Jurkat, Clone E6-1 (cell line): ENCODE measurements around the gene COL13A1.

Source experiments
- DNase-seq: peaks from one replicate; pipeline ENCODE4 v3.0.0-alpha.2; 2011; ENCODE audit warnings: low read depth, low spot score
- H3K4me3 ChIP-seq: 2 replicates; pipeline ENCODE4 v1.5.1; 2011; ENCODE audit warnings: mild to moderate bottlenecking, low read length, control low read depth, moderate library complexity

Gene COL13A1

GRCh38 chr10:69814251-69814650 lies 12.5 kb downstream of the COL13A1 start:
- DNase-seq: no peak
- no peak overlapping the region for H3K4me3 ChIP-seq

DNA sequence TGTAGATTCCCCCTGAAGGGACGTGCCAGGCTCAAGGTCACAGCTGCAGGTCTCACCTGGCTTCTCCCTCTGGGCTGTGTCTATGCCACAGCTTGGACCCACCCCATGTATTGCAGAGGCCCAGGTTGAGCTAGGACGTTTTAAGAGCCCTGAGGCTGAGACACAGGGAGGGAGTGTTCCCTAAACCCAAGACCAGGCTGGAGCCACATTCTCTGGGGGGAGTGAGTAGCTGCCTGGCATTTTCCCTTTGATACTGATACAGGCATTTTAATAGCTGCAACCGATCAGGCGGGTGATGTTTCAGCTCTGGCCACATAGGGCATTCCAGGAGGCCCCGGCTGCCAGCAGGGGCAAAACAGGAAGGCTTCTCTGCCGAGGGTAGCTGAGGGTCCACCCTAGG lies 13.4 kb downstream of the COL13A1 start:
- H3K4me3 ChIP-seq: no peak overlapping the region
- DNase-seq: no peak

GRCh38 chr10:69816521-69816920 lies 14.8 kb downstream of the COL13A1 start:
- DNase-seq: no peak
- no peak overlapping the region for H3K4me3 ChIP-seq

- H3K4me3 ChIP-seq: no peak overlapping the region
- peak; percentile 87 for DNase-seq
These were observed 15.4 kb downstream of the COL13A1 start for GRCh38 chr10:69817078-69817581.

GRCh38 chr10:69818676-69819239 lies 17.1 kb downstream of the COL13A1 start:
- DNase-seq: no peak
- H3K4me3 ChIP-seq: no peak overlapping the region

DNA sequence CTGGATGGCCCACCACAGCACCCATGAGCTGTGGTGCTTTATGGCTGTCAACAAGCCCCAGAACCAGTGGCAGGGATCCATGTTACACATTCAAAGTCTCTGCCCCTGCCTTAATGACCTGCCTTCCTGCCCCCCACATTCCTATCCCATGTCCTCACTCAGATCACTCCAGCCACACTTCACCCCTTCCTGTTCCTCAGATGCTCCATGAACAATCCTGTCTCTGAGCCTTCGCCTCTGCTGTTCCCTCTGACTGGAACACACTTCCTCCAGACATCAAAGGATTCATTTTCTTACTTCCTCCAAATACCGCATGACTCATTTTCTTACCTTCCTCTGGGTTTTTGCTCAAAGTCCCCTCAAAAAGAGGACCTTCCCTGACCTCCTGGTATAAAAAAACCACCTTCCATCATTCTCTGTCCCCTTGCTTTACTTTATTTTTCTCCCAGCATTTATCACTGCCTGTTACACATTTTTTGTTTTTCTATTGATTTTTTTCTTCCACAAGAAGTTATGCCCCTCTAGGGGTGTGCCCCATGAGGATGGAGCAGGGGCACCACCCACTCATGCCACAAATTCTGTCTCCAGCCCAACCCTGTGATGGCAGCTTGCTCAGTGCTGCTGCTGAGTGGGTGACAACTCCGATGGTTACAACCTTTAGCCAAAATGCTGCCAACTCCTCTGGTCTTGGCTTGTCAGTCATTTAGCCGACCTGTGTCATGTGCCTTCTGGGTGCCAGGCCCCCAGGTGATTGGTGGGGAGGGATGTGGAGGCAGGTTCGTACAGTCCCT lies 18.2 kb downstream of the COL13A1 start:
- H3K4me3 ChIP-seq: no peak overlapping the region
- no peak for DNase-seq

- no peak for DNase-seq
- H3K4me3 ChIP-seq: no peak overlapping the region
These were observed 19.1 kb downstream of the COL13A1 start for GRCh38 chr10:69820817-69821216.

DNA sequence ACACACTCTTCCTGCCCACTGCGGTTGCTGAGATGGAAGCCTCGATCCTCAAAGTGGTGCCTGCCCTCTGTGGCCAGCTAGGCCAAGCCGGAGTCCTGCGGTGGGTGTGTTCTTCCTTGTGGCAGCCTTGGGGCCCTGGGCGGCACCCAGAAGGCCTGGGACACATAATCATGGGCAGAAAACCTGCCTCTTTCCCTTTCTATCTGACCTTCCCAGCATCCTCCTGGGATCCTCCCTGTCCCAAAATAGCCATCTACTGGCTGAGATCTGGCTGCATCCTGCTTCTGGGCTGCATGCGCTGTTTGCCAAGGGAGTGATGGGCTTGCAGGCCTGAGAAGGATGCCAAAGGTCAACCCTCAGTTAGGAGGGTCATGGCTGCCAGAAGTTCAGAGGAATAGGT lies 23.9 kb downstream of the COL13A1 start:
- H3K4me3 ChIP-seq: no peak overlapping the region
- DNase-seq: no peak

DNA sequence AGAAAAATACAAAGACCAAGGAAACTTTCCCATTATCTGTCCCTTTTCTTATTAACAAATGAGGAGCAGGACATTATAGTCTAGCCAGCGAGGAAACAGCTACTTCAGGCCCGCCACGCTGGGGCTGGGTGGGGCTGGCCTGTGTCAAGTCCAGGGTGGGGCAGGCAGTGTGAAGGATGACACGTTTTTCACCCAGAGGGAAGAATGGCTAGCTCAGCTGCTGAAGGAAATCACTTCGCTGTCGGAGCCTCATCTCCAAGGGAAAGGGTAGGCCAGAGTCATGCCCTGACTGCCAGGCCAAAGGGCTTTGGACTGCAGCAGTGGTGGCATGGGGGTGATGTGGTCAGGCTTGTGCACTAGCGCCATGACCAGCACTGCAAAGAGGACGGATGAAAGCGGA lies 24.4 kb downstream of the COL13A1 start:
- DNase-seq: no peak
- no peak overlapping the region for H3K4me3 ChIP-seq

DNA sequence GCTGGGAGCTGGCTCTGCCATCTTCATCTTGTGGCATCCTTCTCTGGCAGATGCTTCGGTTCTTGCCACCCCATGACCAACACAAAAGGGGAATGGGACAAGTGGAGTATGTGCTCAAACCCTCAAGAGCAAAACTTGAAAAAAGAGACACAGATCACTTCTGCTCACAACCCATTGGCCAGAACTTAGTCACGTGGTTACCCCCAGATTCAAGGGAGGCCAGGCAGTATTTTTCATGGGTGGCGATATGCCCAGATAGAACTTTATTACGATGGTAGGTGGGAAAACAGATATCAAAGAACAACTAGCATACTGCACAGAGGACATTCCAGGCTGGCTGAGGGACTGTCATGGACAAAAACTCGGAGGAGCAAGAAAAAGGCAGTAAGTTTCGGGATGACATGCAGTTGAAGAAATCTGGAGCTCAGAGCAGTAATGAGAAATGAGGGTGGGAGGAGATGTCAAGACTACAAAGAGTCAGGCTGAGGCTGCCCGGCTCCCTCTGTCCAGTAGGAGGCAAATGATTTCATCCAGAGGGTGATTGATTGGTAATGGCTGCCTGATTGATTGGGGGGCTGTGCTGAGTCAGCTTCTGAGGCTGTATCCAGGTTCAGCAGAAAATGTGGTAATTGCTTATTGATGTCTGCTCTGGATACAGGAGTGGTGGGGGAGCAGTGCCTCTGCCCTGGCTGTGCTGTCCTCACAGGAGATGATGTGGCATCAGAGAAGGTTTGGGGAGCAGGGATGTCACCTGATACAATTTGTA lies 25.3 kb downstream of the COL13A1 start:
- no peak overlapping the region for H3K4me3 ChIP-seq
- DNase-seq: no peak

- DNase-seq: peak; percentile 78
- no peak overlapping the region for H3K4me3 ChIP-seq
These were observed 26.6 kb downstream of the COL13A1 start for GRCh38 chr10:69828144-69828870.

GRCh38 chr10:69829775-69830174 lies 28.1 kb downstream of the COL13A1 start:
- no peak overlapping the region for H3K4me3 ChIP-seq
- no peak for DNase-seq

GRCh38 chr10:69831231-69831855 lies 29.6 kb downstream of the COL13A1 start:
- DNase-seq: no peak
- H3K4me3 ChIP-seq: no peak overlapping the region

- DNase-seq: no peak
- no peak overlapping the region for H3K4me3 ChIP-seq
These were observed 33.5 kb downstream of the COL13A1 start for GRCh38 chr10:69835233-69835632.

DNA sequence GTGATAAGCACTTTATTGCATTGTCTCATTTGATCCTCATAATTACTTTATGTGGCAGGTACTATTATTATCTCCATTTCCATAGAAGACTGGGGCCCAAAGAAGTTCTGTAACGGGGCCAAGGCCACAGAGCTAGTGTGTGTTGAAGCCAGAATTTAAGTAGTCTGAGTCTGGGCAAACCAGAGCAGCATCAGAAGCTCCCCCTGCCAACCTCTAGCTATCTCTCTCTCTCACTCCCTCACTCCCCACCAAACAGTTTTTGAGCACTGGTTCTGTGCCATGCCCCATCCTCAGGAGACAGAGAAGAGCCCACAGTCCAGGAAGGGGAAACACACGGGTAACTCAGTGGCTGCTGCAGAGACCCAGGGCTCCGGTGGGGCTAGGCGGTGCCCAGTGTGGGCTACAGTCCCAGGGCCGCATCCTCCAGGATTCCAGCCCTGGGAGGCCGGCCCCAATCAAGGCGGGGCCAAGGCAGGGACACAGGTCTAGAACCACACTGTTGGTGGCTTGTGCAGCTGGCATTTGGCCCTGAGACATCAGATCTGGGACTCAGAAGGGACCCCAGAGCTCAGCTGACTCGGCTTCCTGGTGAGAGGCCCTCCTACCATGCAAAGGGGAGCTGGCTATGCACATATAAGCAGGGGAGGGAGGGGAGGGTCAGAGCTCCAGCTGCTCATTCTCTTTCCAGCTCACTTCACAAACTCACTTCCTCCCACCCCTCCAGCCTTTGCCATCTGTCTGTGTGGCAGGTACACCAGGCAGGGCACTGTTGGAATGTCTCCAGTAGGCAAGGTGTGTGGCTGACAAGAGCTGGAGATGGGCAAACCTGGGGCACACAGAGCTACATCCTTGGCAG lies 34.4 kb downstream of the COL13A1 start:
- no peak overlapping the region for H3K4me3 ChIP-seq

DNA sequence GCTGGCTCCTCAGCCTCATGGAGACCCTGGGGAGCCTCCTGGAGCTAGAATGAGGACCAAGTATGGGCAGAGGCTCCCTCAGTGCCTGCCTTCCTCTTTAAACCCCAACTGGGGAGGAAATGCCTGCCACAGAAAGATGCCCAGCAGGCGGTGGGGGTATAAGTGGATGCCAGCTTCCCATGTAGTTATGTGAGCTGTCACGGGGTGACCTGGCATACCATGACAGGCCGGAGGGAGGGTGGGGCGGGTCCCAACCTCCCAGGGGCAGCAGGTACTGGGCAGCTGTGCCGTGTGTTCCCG lies 35.0 kb downstream of the COL13A1 start:
- DNase-seq: no peak
- H3K4me3 ChIP-seq: no peak overlapping the region

More for the DNA sequence above, 34.4 kb downstream of the COL13A1 start:
- DNase-seq: peak; percentile 71

GRCh38 chr10:69837261-69837660 lies 35.6 kb downstream of the COL13A1 start:
- H3K4me3 ChIP-seq: no peak overlapping the region
- DNase-seq: no peak

- DNase-seq: no peak
- H3K4me3 ChIP-seq: no peak overlapping the region
These were observed 36.7 kb downstream of the COL13A1 start for GRCh38 chr10:69838418-69838817.
